GM19468 (cell line): ENCODE results near the gene C2CD4B.

ENCODE experiments used
- ATAC-seq: cut with Tn5 transposase; IDR thresholded peaks from one replicate; pipeline ENCODE4 v1.9.1; 2021; ENCODE audit warnings: mild to moderate bottlenecking, moderate library complexity, moderate number of reproducible peaks; ENCODE audit not compliant: unreplicated experiment; ENCODE audit errors: extremely low read depth

C2CD4B gene, protein sequence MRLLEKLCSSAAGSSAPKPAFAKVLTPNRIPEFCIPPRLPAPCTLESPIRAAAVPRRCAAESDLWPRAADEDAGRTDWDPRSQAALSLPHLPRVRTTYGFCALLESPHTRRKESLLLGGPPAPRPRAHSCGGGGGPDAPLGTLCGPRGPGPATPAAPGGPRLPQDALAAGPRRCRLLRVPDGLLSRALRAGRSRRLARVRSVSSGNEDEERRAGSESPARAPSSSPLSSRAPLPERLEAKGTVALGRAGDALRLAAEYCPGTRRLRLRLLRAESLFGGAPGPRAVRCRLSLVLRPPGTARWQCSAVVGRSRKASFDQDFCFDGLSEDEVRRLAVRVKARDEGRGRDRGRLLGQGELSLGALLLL

DNA sequence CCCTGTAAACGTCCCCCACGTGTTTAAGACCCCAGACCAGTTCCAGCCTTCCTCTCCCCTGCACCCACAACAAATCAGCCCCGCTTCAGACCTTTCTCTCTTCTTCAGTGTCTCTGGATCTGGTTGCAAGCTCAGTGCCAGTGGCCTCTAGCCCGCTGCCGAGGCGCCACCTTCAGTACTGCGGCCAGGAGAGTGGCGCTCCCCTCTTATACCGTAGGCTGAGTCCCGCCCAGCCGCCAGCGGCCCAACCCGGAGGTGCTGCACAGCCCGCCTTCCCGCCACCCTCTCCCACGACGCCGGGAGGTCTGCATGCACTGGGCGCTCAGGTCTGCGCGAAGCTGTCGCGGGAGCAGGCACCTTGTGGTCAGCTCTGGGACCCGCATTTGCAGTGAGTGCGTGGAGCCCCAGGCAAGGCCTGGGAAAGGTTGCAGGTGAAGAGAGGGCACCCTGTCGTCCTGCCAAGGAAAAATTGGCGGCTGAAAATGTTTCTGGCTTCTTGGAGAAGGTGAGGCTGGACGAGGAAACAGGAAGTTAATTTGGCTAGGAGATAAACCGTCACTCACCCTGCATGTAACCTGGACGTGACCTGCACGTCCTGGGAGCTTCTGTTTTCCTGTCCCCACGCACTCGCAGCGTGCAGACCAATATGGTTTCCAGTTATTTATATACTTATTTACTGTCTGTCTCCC, at the start of gene C2CD4B:
Gene C2CD4B, minus strand, starts transcription at position 182 of the 689 bp plus-strand sequence. CDS start 301 bp downstream, outside the sequence.
- no peak for ATAC-seq

DNA sequence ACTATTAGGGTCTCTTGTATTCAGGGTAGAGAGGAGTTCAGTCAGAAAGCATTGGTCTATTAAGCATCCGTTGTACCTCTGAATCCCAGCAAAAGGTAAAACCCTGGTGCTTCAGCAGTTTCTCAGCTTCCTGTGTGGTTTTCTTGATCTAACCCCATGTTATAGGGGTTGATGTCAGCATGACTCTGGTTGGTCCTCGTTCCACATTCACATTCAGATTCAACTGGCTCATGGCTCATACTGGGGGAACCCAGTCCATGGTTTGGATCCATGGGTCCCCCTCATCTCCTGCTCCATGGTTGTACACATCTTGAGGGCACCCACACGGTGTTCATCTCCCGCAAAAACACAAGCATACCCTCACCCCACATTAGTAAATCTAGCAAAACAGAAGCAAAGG, 47.7 kb upstream of the C2CD4B start:
- no peak for ATAC-seq

DNA sequence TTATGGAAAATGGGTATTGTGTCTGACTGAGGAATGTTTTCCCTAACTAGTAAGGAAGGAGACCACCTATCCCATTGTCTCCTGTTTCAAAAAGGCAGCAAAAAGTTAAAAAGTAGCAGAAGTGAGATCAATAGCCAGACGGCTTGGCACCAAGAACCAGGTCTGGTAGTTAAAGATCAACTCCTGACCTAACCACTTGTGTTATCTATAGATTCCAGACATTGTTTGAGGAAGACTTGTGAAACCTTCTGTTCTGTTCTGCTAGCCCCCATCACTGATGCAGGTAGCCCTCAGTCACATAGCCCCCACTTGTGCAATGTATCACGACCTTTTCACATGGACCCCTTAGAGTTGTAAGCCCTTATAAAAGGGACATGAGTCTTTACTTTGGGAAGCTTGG, 46.3 kb upstream of the C2CD4B start:
- no peak for ATAC-seq

GRCh38 chr15:62209821-62210220, 44.7 kb upstream of the C2CD4B start:
- ATAC-seq, result no peak

GRCh38 chr15:62209322-62209721, 44.2 kb upstream of the C2CD4B start:
- ATAC-seq, result no peak

DNA sequence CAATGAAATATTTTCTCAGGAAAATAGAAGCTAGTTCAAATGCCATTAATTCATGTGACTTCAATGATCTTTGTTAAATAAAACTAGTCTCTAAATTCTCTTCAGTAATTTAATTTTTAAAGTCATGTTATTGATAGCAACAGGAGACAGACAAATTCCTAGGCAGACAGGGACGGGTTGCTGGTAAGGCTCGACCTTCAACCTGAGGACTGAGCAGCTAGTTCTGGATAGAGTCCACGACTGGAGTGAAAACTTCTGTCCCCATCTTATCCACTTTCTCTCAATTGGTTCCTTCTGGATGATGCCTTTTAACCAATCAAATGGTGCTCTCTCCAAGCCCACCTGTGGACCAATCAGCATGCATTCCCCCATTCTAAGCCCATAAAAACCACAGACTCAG, 43.8 kb upstream of the C2CD4B start:
- no peak for ATAC-seq

- no peak for ATAC-seq
These were observed 43.3 kb upstream of the C2CD4B start for GRCh38 chr15:62208367-62208766.

- ATAC-seq, result no peak
These were observed 25.6 kb upstream of the C2CD4B start for GRCh38 chr15:62190675-62191074.

- ATAC-seq, result no peak
These were observed 25.2 kb upstream of the C2CD4B start for GRCh38 chr15:62190274-62190673.

DNA sequence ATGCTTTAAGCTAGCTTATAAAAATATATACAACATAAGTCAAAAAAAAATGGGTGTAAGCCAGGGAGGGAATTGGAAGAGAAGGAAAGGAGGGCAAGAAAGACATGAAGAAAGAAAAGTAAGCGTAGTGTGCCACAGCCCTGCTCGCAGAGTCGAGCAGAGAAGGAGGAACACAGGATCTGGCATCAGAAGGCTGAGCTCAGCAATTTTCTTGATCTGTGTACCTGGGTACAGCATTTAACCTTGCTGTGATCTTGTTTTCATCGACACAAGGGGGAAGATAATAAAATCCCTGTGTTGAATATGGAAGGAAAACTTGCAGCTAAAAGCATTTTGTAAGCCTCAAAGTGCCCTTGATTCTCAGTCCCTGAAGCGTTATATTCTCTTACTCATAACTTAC, 23.7 kb upstream of the C2CD4B start:
- ATAC-seq, result no peak

DNA sequence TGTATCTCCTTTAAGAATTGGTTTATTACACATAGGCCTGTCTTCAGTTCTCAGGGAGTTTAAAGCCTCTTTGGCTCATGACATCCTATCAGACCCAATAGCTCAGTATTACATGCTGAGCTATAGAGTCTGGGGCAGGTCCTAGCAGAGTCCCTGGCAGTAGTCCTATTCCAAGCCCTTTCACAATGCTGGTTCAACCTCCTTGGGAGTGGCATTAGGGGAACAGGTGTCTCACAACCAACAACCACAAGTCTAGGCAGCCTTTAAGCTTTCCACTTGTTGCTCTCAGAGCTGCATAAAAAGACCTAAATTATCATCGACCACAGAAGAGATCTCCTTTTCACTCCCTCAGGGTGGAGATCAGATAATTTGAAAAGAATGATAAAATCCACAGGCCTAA, 22.8 kb upstream of the C2CD4B start:
- no peak for ATAC-seq

GRCh38 chr15:62187425-62187824, 22.3 kb upstream of the C2CD4B start:
- no peak for ATAC-seq

- no peak for ATAC-seq
These were observed 21.5 kb upstream of the C2CD4B start for GRCh38 chr15:62186578-62186977.

DNA sequence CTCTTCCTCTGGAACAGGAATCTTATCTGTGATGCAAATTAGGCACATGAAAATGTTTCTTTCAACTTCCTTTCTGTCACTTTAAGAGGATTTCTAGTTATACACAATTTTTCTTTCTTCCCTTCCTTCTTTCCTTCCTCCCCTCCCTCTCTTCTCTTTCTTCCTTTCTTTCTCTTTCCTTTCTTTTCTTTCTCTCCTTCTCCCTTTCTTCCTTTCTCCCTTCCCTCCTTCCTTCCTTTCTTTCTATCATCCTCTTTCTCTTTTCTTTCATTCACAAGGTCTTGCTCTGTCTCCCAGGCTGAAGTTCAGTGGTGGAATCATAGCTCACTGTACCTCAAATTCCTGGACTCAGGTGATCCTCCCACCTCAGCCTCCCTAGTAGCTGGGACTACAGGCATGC, 18.0 kb upstream of the C2CD4B start:
- ATAC-seq, result no peak

GRCh38 chr15:62173215-62173614, 8.1 kb upstream of the C2CD4B start:
- ATAC-seq, result no peak

DNA sequence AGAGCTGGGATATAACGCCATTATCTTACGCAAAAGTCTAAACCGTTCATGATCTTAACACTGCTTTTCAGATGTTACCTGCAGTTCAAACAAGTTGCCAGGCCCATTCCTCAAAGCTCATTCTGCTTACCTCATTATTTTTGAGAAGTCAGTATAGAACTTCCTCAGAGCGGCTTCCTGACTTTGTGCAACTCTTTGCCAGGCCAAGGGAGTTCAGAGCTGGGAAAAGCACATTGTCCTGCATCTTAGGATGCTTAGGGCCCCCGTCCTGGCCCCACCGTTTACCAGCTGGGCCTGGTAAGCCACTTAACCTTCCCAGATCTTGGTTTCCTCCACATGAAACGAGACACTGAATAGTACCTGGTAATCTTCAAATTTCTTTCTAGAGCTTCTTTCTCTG, 6.8 kb upstream of the C2CD4B start:
- no peak for ATAC-seq

DNA sequence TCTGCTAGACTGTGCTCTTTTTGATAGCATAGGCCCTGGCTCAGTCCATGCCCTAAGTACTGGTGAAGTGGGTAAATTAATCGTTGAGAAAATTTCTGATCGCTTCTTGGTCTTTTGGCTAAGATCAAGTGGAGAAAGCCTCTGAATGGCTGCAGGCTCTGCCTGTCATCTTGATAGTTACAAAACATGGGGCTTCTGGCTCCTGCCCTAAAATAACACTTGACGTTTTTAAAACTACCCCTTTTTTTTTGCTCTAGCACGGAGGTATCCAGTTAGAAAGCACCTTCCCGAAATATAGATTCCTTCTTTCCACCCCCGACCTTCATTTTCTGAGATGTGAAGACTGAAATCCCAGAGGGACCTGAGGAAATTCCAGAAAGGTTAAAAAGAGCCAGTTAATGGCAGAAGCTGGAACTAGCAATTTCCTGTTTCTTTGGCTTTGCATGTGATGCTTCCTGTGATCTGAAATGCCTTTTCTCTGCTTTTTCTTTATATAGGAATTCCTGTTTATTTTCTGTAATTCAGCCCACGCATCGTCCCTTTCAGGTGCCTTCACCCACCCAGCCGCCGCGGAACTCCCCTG, 799 bp upstream of the C2CD4B start:
- no peak for ATAC-seq

DNA sequence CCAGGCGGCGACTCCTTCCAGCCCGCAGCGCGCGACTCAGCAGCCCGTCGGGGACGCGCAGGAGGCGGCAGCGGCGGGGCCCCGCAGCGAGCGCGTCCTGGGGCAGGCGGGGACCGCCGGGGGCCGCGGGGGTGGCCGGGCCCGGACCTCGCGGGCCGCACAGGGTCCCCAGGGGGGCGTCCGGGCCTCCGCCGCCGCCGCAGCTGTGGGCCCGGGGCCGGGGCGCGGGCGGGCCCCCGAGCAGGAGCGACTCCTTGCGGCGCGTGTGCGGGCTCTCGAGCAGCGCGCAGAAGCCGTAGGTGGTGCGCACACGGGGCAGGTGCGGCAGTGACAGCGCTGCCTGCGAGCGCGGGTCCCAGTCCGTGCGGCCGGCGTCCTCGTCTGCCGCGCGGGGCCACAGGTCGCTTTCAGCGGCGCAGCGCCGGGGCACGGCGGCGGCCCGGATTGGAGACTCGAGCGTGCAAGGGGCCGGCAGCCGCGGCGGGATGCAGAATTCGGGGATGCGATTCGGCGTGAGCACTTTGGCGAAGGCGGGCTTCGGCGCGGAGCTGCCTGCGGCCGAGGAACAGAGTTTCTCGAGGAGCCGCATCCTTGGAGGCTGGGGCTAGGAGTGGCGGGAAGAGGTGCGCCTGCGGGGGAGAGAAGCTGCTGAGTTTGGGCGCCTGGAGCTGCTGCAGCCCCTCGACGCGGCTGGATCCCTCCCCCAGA, 535 bp downstream of the C2CD4B start:
- no peak for ATAC-seq

- ATAC-seq, result no peak
These were observed 1.1 kb downstream of the C2CD4B start for GRCh38 chr15:62164014-62164395.

- ATAC-seq, result no peak
These were observed 1.6 kb downstream of the C2CD4B start for GRCh38 chr15:62163397-62164013.
